Ascending aorta (tissue), 2 donors: ENCODE measurements around the gene RTKN2. TPM values are rescaled to one million over a fixed set of nuclear protein-coding genes. Genes with fewer than 3 reads are reported as not detected.

Source experiments
- DNase-seq, 2 donors: peaks; one replicate each; pipeline ENCODE4 v3.0.0-alpha.2; 2019; ENCODE audit warnings: low spot score in 2 of 2
- H3K27ac ChIP-seq, 2 donors: fragments of 200-600 bp; sonication (generic); one replicate each; pipeline ENCODE4 v1.5.1; 2016 to 2017; ENCODE audit warnings: mild to moderate bottlenecking in 1 of 2
- H3K27me3 ChIP-seq: fragments of 200-600 bp; sonication (generic); one replicate; pipeline ENCODE4 v1.5.1; 2017
- H3K36me3 ChIP-seq, 2 donors: fragments of 200-600 bp; sonication (generic); one replicate each; pipeline ENCODE4 v1.5.1; 2016
- H3K4me1 ChIP-seq, 2 donors: fragments of 200-600 bp; sonication (generic); one replicate each; pipeline ENCODE4 v1.5.1; 2016 to 2017; ENCODE audit warnings: mild to moderate bottlenecking in 1 of 2
- H3K4me3 ChIP-seq, 2 donors: fragments of 200-600 bp; sonication (generic); one replicate each; pipeline ENCODE4 v1.5.1; 2016 to 2017; ENCODE audit warnings: mild to moderate bottlenecking in 1 of 2
- H3K9me3 ChIP-seq, 2 donors: fragments of 200-600 bp; sonication (generic); one replicate each; pipeline ENCODE4 v1.5.1; 2016
- intact Hi-C: fragments of 100-400 bp; cut with DNase I; formaldehyde crosslinking; loops from one replicate; pipeline ENCODE4 v1.15.1; 2023
- total RNA-seq: library from RNA; depleted of rRNA; stranded (reverse); fragments of >200 nt; gene quantifications from one replicate; pipeline ENCODE4 v1.1.0, GENCODE V29; 2016
- TF ChIP-seq, protein P1 (sequence below), 3 experiments: fragments of 200-600 bp in 2 of 3; fragments of 450-650 bp in 1 of 3; sonication (generic) in 2 of 3; IDR thresholded peaks; one replicate each; pipeline ENCODE4 v1.5.1; 2016 to 2019; ENCODE audit warnings: antibody characterized with exemption in 3 of 3, mild to moderate bottlenecking in 1 of 3, moderate library complexity in 1 of 3

Gene RTKN2
- total RNA-seq, 1 donor from 2014 or later: not detected

- intact Hi-C loops: no loop called here
- Histone ChIP-seq H3K9me3 (no peaks in the 10 kb centered on the region), H3K27ac (no peak overlapping the region), H3K4me1 (peaks cover 0 to 7% of the 10 kb centered on the region in 2 donors), H3K27me3 (no peaks in the 10 kb centered on the region), H3K4me3 (no peak overlapping the region), H3K36me3 (no peaks in the 10 kb centered on the region)
- TF ChIP-seq, protein P1, sequence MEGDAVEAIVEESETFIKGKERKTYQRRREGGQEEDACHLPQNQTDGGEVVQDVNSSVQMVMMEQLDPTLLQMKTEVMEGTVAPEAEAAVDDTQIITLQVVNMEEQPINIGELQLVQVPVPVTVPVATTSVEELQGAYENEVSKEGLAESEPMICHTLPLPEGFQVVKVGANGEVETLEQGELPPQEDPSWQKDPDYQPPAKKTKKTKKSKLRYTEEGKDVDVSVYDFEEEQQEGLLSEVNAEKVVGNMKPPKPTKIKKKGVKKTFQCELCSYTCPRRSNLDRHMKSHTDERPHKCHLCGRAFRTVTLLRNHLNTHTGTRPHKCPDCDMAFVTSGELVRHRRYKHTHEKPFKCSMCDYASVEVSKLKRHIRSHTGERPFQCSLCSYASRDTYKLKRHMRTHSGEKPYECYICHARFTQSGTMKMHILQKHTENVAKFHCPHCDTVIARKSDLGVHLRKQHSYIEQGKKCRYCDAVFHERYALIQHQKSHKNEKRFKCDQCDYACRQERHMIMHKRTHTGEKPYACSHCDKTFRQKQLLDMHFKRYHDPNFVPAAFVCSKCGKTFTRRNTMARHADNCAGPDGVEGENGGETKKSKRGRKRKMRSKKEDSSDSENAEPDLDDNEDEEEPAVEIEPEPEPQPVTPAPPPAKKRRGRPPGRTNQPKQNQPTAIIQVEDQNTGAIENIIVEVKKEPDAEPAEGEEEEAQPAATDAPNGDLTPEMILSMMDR (IDR thresholded peaks at IDR 0.05): no peak
- DNase-seq: no peak
Observed at GRCh38 chr10:62162261-62162981, 106.2 kb downstream of the RTKN2 start.

DNA sequence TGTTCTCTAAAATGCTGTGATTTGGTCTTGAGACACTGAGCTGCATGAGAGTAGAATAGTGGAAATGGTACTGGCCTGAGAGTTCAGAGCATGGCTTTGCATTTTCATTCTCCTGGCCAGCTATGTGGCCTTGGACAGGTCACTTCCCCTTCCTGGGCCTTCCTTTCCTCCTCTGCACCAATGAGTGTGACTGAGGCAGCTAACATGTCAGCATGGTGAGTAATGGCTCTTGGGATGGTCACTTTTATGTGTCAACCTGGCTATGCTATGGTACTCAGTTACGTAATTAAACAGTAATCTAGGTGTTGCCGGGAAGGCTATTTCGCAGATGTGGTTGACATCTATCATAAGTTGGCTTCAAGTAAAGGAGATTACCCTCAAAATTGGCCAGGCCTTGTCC, 109.3 kb downstream of the RTKN2 start:
- TF ChIP-seq, protein P1 (IDR thresholded peaks at IDR 0.05): no peak
- no peaks in the 10 kb centered on the region for H3K36me3 ChIP-seq
- no peak overlapping the region for H3K4me3 ChIP-seq
- DNase-seq: no peak
- no peak overlapping the region for H3K27ac ChIP-seq
- no peaks in the 10 kb centered on the region for H3K27me3 ChIP-seq
- no peaks in the 10 kb centered on the region for H3K4me1 ChIP-seq
- H3K9me3 ChIP-seq: no peaks in the 10 kb centered on the region
- intact Hi-C loops: no loop called here

DNA sequence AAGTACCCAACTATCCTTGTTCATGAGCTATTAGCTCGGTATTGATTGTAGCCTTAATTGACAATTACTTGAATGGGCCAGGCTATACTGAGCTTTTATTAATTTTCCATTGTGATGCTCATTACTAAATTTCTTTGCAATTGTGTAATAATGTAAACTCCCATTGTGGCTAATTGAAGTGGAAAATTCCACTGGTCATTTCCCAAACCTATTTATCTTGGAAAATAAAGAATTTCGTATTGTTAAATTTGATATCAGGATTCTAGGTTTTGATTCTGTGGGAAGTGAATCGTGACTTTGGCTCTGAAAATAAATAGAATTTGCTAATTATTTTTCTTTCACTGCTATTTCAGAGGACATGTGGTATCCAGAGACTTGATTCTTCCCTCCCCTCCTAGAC, 111.0 kb downstream of the RTKN2 start:
- no peak for DNase-seq
- TF ChIP-seq, protein P1 (IDR thresholded peaks at IDR 0.05): no peak
- Histone ChIP-seq H3K36me3 (no peaks in the 10 kb centered on the region), H3K4me3 (no peak overlapping the region), H3K4me1 (no peaks in the 10 kb centered on the region), H3K9me3 (no peaks in the 10 kb centered on the region), H3K27me3 (no peaks in the 10 kb centered on the region), H3K27ac (no peak overlapping the region)
- intact Hi-C loops: no loop called here

DNA sequence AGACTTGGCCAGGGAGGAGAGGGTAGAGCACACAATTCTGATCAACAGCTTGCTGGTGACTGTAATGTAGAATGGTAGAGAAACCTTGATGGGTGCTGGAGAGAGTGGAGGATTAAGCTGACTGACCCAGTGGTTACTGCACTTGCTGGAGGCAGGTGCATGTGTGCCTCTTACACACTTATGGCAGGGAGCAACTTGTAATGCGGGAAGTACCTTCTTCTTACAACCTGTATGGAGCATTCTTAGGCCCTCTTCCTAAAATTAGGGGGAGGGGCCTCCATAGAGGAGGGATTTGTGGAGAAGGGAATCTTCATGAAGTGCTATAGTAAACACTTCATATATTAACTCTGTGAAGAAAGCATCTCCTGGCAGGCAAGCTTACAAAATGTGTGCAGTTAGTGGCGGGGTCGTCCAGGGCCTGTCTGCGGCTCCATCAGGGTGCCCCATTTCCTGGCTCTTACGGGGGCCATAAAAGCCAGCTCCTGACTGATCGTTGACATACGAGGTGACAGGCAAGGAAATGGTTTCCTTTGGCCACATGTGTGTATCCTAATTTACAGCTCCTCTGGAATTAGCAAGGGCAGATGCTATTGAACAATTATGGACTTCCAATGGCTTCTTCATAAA, 113.5 kb downstream of the RTKN2 start:
- Histone ChIP-seq H3K36me3 (no peaks in the 10 kb centered on the region), H3K27ac (no peak overlapping the region), H3K4me3 (no peak overlapping the region), H3K27me3 (no peaks in the 10 kb centered on the region), H3K4me1 (no peaks in the 10 kb centered on the region), H3K9me3 (no peaks in the 10 kb centered on the region)
- intact Hi-C loops: no loop called here
- no peak for DNase-seq
- TF ChIP-seq, protein P1 (IDR thresholded peaks at IDR 0.05): no peak

GRCh38 chr10:62154231-62154630, 114.4 kb downstream of the RTKN2 start:
- Histone ChIP-seq H3K9me3 (no peaks in the 10 kb centered on the region), H3K27me3 (no peaks in the 10 kb centered on the region), H3K4me3 (no peak overlapping the region), H3K36me3 (no peaks in the 10 kb centered on the region), H3K27ac (no peak overlapping the region), H3K4me1 (no peaks in the 10 kb centered on the region)
- intact Hi-C loops: no loop called here
- DNase-seq: no peak
- TF ChIP-seq, protein P1 (IDR thresholded peaks at IDR 0.05): no peak
